GOT3 (cell line): ENCODE data around the gene EMP2.

ENCODE experiments used
- DNase-seq: peaks from one replicate; lab custom pipeline; 2025; ENCODE audit warnings: mixed read lengths; lab: John Stamatoyannopoulos, UW

EMP2 gene

GRCh38 chr16:10610499-10611184 is 30.2 kb upstream of the EMP2 start:
- DNase-seq: no peak

GRCh38 chr16:10609402-10609774 is 29.0 kb upstream of the EMP2 start:
- DNase-seq: no peak

GRCh38 chr16:10608687-10609401 is 28.4 kb upstream of the EMP2 start:
- DNase-seq: no peak

GRCh38 chr16:10607157-10607556 is 26.8 kb upstream of the EMP2 start:
- DNase-seq: no peak

- no peak for DNase-seq
Measured at GRCh38 chr16:10606607-10607006, 26.2 kb upstream of the EMP2 start.

- no peak for DNase-seq
Measured at GRCh38 chr16:10605636-10606035, 25.2 kb upstream of the EMP2 start.

- DNase-seq: no peak
Measured at GRCh38 chr16:10601444-10602408, 21.3 kb upstream of the EMP2 start.

- no peak for DNase-seq
Measured at GRCh38 chr16:10600782-10601443, 20.5 kb upstream of the EMP2 start.

GRCh38 chr16:10599626-10600025 is 19.2 kb upstream of the EMP2 start:
- no peak for DNase-seq

GRCh38 chr16:10598157-10598556 is 17.8 kb upstream of the EMP2 start:
- no peak for DNase-seq

GRCh38 chr16:10597187-10597601 is 16.8 kb upstream of the EMP2 start:
- no peak for DNase-seq

- DNase-seq: no peak
Measured at GRCh38 chr16:10594312-10594950, 14.0 kb upstream of the EMP2 start.

- DNase-seq: no peak
Measured at GRCh38 chr16:10592611-10593010, 12.2 kb upstream of the EMP2 start.

- DNase-seq: no peak
Measured at GRCh38 chr16:10590342-10590741, 9.9 kb upstream of the EMP2 start.

GRCh38 chr16:10589109-10589508 is 8.7 kb upstream of the EMP2 start:
- no peak for DNase-seq

GRCh38 chr16:10587622-10588021 is 7.2 kb upstream of the EMP2 start:
- DNase-seq: no peak

GRCh38 chr16:10584981-10585438 is 4.6 kb upstream of the EMP2 start:
- DNase-seq: no peak

GRCh38 chr16:10583269-10583668 is 2.9 kb upstream of the EMP2 start:
- DNase-seq: no peak

- DNase-seq: no peak
Measured at GRCh38 chr16:10581507-10581906, 1.1 kb upstream of the EMP2 start.

- no peak for DNase-seq
Measured at GRCh38 chr16:10580883-10581247, 467 bp upstream of the EMP2 start.

- no peak for DNase-seq
Measured at GRCh38 chr16:10579575-10579964, 828 bp downstream of the EMP2 start.
